GM12878 (cell line): ENCODE measurements around the gene CUEDC1. TPM values are rescaled to one million over a fixed set of nuclear protein-coding genes. Genes with fewer than 3 reads are reported as not detected.

Experiments used
- ATAC-seq: fragments of 200-7000 bp; cut with Tn5 transposase; 3 replicates; pipeline ENCODE4 v1.9.1; 2020; ENCODE audit warnings: mild to moderate bottlenecking, moderate library complexity
- BruUV-seq: library from RNA; stranded (reverse); fragments of 400-500 nt; replicated peaks from 2 replicates; lab custom pipeline; 2021; lab: Mats Ljungman, UMichigan
- CTCF ChIA-PET: fragments of 300-600 bp; sonication (Branson Sonifier 250); formaldehyde crosslinking; extraction: SDS; loops from one replicate; lab custom pipeline; 2021; ENCODE audit warnings: inconsistent platforms; lab: Yijun Ruan, JAX
- POLR2A ChIA-PET: fragments of 350-600 bp; formaldehyde crosslinking; extraction: SDS; loops from one replicate; lab custom pipeline; 2021; ENCODE audit warnings: inconsistent platforms; lab: Charles Lee
- RAD21 ChIA-PET: fragments of 300-600 bp; sonication (Branson Sonifier 250); formaldehyde crosslinking; loops from one replicate; lab custom pipeline; 2023; ENCODE audit warnings: antibody characterized with exemption; ENCODE audit not compliant: unreplicated experiment; lab: Charles Lee
- SMC1A ChIA-PET: fragments of 300-600 bp; sonication (Branson Sonifier 250); formaldehyde crosslinking; loops from one replicate; lab custom pipeline; 2023; ENCODE audit not compliant: unreplicated experiment, uncharacterized antibody; lab: Charles Lee
- DNase-seq: peaks from one replicate; pipeline ENCODE4 v3.0.0-alpha.2; 2011; ENCODE audit warnings: low read depth, low spot score
- FAIRE-seq: peaks from 3 replicates; lab custom pipeline; 2011; peaks lifted over from hg19 to GRCh38; lab: Jason Lieb, UNC
- H2AFZ ChIP-seq: 2 replicates; pipeline ENCODE4 v1.6.0; 2011; ENCODE audit warnings: low read depth, low read length, control low read depth; ENCODE audit not compliant: control insufficient read depth
- H3K27ac ChIP-seq: 2 replicates; pipeline ENCODE4 v1.5.1; 2011; ENCODE audit warnings: control low read depth; ENCODE audit not compliant: control insufficient read depth, insufficient read depth
- H3K27me3 ChIP-seq, 2 experiments: replicated peaks in 1 of 2; 2 replicates each; pipeline versions ENCODE4 v1.6.0 to v1.6.1; 2011; ENCODE audit warnings: low read length in 1 of 2; ENCODE audit not compliant: control insufficient read depth in 2 of 2, insufficient read depth in 2 of 2
- H3K36me3 ChIP-seq, 2 experiments: 2 replicates each; pipeline ENCODE4 v1.5.1; 2011; ENCODE audit warnings: low read length in 1 of 2; ENCODE audit not compliant: control insufficient read depth in 2 of 2, insufficient read depth in 2 of 2
- H3K4me1 ChIP-seq: 2 replicates; pipeline ENCODE4 v1.6.1; 2011; ENCODE audit warnings: mild to moderate bottlenecking, low read length, moderate library complexity, mixed read lengths; ENCODE audit not compliant: control insufficient read depth, insufficient read depth
- H3K4me2 ChIP-seq: 2 replicates; pipeline ENCODE4 v1.6.0; 2011; ENCODE audit warnings: control low read depth; ENCODE audit not compliant: control insufficient read depth, insufficient read depth
- H3K4me3 ChIP-seq: fragments of 200-600 bp; sonication (generic); 2 replicates; pipeline ENCODE4 v1.5.1; 2016
- H3K79me2 ChIP-seq: 2 replicates; pipeline ENCODE4 v1.6.0; 2011; ENCODE audit warnings: low read length; ENCODE audit not compliant: control insufficient read depth, insufficient read depth
- H3K9ac ChIP-seq: 2 replicates; pipeline ENCODE4 v1.8.0; 2011; ENCODE audit warnings: low read length, control low read depth, mixed read lengths; ENCODE audit not compliant: control insufficient read depth, insufficient read depth
- H3K9me3 ChIP-seq: replicated peaks from 3 replicates; pipeline ENCODE4 v1.5.1; 2011; ENCODE audit warnings: mild to moderate bottlenecking, low read length; ENCODE audit not compliant: control insufficient read depth, insufficient read depth
- H4K20me1 ChIP-seq: 2 replicates; pipeline ENCODE4 v1.6.0; 2011; ENCODE audit not compliant: control insufficient read depth, insufficient read depth
- BCL11A ChIP-seq: IDR thresholded peaks from 2 replicates; pipeline ENCODE4 v1.6.1; 2011; ENCODE audit warnings: low read depth, low read length
- CHD2 ChIP-seq: IDR thresholded peaks from 2 replicates; pipeline ENCODE4 v1.6.1; 2011; ENCODE audit warnings: low read depth, low read length, improper control_type of control experiment, borderline replicate concordance
- DPF2 ChIP-seq: fragments of 450-650 bp; IDR thresholded peaks from 2 replicates; pipeline ENCODE4 v1.6.1; 2017; ENCODE audit warnings: mild to moderate bottlenecking
- FOXK2 ChIP-seq: fragments of 450-650 bp; IDR thresholded peaks from 2 replicates; pipeline ENCODE4 v1.6.1; 2017; ENCODE audit warnings: mild to moderate bottlenecking, moderate library complexity
- GABPA ChIP-seq: IDR thresholded peaks from 2 replicates; pipeline ENCODE4 v1.6.1; 2014; ENCODE audit warnings: antibody characterized with exemption, low read depth, mild to moderate bottlenecking, inconsistent platforms
- NR2C1 ChIP-seq: fragments of 450-650 bp; IDR thresholded peaks from 2 replicates; pipeline ENCODE4 v1.6.1; 2017; ENCODE audit warnings: antibody characterized with exemption, mild to moderate bottlenecking, moderate library complexity
- PML ChIP-seq: IDR thresholded peaks from 2 replicates; pipeline ENCODE4 v1.6.1; 2012; ENCODE audit warnings: low read length, inconsistent platforms
- SMAD1 ChIP-seq: fragments of 450-650 bp; IDR thresholded peaks from 2 replicates; pipeline ENCODE4 v1.6.1; 2018; ENCODE audit warnings: mild to moderate bottlenecking, low read depth; ENCODE audit not compliant: partially characterized antibody
- SP1 ChIP-seq: IDR thresholded peaks from one replicate; pipeline ENCODE4 v1.6.1; 2011; ENCODE audit warnings: low read depth, low read length
- TCF3 ChIP-seq: IDR thresholded peaks from 2 replicates; pipeline ENCODE4 v1.6.1; 2012; ENCODE audit warnings: low read depth, mild to moderate bottlenecking, low read length, borderline replicate concordance; ENCODE audit not compliant: insufficient read depth
- WGBS: methylation state at CpG from one replicate; pipeline ENCODE4 v1.1.6; 2016; ENCODE audit warnings: low lambda C conversion rate; ENCODE audit not compliant: insufficient replicate concordance, insufficient coverage; ENCODE audit errors: missing lambda C conversion rate; 5-methylcytosine and 5-hydroxymethylcytosine counted together
- in situ Hi-C: fragments of 300-500 bp; cut with MboI; formaldehyde crosslinking; loops from 9 replicates; pipeline ENCODE4 v1.14.3; 2018; ENCODE audit warnings: mixed read lengths
- intact Hi-C: fragments of 100-400 bp; cut with micrococcal nuclease; formaldehyde crosslinking; loops from one replicate; pipeline ENCODE4 v1.14.2; 2022; ENCODE audit not compliant: unreplicated experiment
- polyA plus RNA-seq, 11 experiments: library from polyadenylated mRNA; depleted of rRNA in 4 of 11; unstranded in 6 of 11; stranded (reverse) in 5 of 11; fragments of >200 nt; fragmentation: Nextera tagmentation in 4 of 11; fragmentation: Illumina TruSeq in 1 of 11; extraction: Ambion mirVana in 4 of 11; extraction: Trizol in 1 of 11; gene quantifications; 1 replicate in 1 of 11; 2 replicates in 10 of 11; pipeline versions ENCODE4 v1.2.1 to v1.2.3, GENCODE V29; 2011 to 2016; ENCODE audit warnings: inconsistent platforms in 2 of 11, missing spikeins in 2 of 11, low read depth in 1 of 11
- total RNA-seq, 4 experiments: library from RNA; depleted of rRNA in 3 of 4; stranded (reverse); fragments of >200 nt in 3 of 4; fragmentation: Illumina TruSeq in 1 of 4; extraction: Trizol in 1 of 4; gene quantifications; 2 replicates each; pipeline versions ENCODE4 v1.2.1 to v1.2.3, GENCODE V29; 2013 to 2021
- TF ChIP-seq, protein P1 (sequence below): IDR thresholded peaks from 2 replicates; pipeline ENCODE4 v1.6.1; 2011; ENCODE audit warnings: low read depth, mild to moderate bottlenecking, low read length, moderate library complexity, borderline replicate concordance; ENCODE audit errors: extremely low read depth

The CUEDC1 gene
- total and polyA plus RNA-seq, 10 of the 15 experiments (the other 5 are each of a cell fraction or from before 2014, with no cell fraction given) = 0.24 to 7.4 (median 1.8) TPM

DNA sequence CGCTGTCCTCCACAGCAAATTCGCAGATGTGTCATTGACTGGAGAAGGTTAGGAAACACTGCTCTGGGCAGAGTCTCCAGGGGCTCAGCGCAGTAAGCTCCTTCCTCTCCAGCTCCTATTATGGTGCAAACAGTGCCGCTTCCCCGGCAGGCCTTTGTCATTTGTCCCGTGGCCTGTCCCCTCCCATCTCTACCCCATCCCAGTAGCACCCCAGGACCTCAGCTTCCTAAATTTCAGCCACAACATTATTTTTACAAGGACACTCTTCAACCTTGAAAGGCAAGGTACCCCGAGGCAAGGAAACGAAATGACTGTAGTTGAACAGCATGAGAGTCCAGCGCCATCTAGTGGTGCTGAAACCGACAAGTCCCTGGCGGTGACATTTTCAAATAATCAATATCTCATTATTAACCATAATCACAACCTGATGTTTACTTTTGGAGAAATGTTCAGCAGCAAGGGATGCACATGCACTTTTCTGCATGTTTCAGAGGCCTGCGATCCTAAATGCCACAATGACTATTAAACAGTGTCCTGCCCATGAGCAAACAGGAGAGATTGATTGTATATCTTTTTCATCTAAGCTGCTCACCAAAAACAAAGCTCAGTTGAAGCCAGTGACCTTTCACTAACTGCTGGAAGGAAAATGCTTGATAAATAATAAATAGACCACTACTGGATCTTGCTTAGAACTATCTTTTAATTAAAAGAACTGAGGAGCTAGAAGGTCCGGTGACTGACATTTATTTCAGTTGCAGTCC is 121.9 kb downstream of the CUEDC1 start (continued):
- TF ChIP-seq DPF2 (no peak), BCL11A (no peak), SMAD1 (no peak), CHD2 (no peak), PML (no peak)
- TF ChIP-seq, protein P1, sequence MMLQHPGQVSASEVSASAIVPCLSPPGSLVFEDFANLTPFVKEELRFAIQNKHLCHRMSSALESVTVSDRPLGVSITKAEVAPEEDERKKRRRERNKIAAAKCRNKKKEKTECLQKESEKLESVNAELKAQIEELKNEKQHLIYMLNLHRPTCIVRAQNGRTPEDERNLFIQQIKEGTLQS = no peak

DNA sequence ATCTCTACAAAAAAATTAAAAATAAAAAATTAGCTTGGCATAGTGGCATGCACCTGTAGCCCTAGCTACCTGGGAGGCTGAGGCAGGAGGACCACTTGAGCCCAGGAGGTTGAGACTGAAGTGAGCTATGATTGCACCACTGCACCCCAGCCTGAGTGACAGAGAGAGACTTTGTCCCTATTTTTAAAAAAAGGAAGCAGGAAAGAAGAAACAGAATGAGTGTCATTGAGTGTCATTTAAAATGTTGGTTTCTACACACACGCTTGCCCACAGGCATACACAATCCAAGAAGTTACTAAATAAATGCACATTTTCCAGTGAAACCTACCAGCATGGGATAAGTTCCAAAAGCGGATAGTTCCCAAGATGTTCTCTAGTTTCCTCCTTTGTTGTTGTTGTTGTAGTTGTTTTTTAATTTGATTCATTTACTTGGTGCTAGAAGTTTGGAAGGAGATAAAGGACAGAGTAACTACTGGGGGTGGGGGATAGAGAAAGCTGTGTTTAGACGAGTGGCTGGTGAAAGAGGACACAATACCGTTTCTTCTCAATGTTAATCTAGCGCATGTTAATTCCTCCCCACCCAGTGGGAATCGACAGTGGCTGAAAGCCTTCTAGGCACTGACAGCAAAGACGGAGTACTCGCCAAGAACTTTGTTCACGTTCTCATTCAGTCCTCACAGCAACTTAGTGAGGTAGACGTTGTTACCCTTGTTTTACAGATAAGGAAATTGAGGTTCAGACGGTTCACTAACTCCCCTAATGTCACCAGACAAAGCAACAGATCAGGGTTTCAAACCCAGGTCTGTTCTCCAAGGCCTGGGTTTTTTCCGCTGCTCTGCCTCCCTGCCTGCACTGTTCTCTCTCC is 122.7 kb downstream of the CUEDC1 start:
- Histone ChIP-seq H2AFZ (peak overlapping the region; percentile 90), H3K9me3 (no peaks in the 10 kb centered on the region), H3K79me2 (no peaks in the 10 kb centered on the region), H3K9ac (no peak overlapping the region), H4K20me1 (no peaks in the 10 kb centered on the region), H3K36me3 (no peaks in the 10 kb centered on the region), H3K4me2 (peak overlapping the region; percentile 49; the same call in 1 of the 2 replicates), H3K4me1 (peaks cover 5% of the 10 kb centered on the region; the same call in 1 of the 2 replicates), H3K27ac (no peak overlapping the region), H3K4me3 (no peak overlapping the region), H3K27me3 (no peaks in the 10 kb centered on the region)
- in situ Hi-C loops = no loop called here
- ATAC-seq (no peak; the same call in 1 of the 3 replicates), FAIRE-seq (no peak), DNase-seq (no peak)
- intact Hi-C loops = loop anchor here (5.0 kb wide), 1 partner anchor 700 kb away; no protein-coding TSS in a partner anchor
- no peak for TF ChIP-seq TCF3
- TF ChIP-seq SP1 = no peak
- no peak for TF ChIP-seq GABPA
- TF ChIP-seq NR2C1 = no peak
- no peak for TF ChIP-seq FOXK2
- SMC1A ChIA-PET = interaction anchor here (0.7 to 1.7 kb wide), 4 partner anchors 49 to 703 kb away, joined by 3 to 6 read pairs (median 5); no protein-coding TSS in a partner anchor
- 64% methylated on average over 12 of the region's 12 CpGs for WGBS
- RAD21 ChIA-PET = interaction anchor here (1.0 to 1.6 kb wide), 9 partner anchors 31 to 703 kb away, joined by 3 to 7 read pairs (median 4); no protein-coding TSS in a partner anchor
- BruUV-seq = no TSS peak
- POLR2A ChIA-PET = interaction anchor here (1.1 kb wide), 1 partner anchor 18 kb away, joined by 3 read pairs; the partner anchor contains the start of gene MRPS23
- CTCF ChIA-PET = interaction anchor here (0.6 to 6.4 kb wide), 45 partner anchors 8 to 1013 kb away, joined by 3 to 55 read pairs (median 4); partner anchors contain the start of genes CCDC182 and MRPS23
